GM23248 (cell line): ENCODE results near the gene KIF13A.

Experiments
- EZH2 ChIP-seq: fragments of 200-600 bp; sonication (generic); IDR thresholded peaks from 2 replicates; pipeline ENCODE4 v1.6.1; 2018; ENCODE audit warnings: antibody characterized with exemption, mild to moderate bottlenecking; ENCODE audit not compliant: insufficient read depth, poor library complexity, severe bottlenecking
- EZH2phosphoT487 ChIP-seq: fragments of 200-600 bp; sonication (generic); IDR thresholded peaks from 2 replicates; pipeline ENCODE4 v1.6.1; 2018; ENCODE audit warnings: antibody characterized with exemption, moderate library complexity, mild to moderate bottlenecking, low read depth; ENCODE audit not compliant: insufficient read depth

DNA sequence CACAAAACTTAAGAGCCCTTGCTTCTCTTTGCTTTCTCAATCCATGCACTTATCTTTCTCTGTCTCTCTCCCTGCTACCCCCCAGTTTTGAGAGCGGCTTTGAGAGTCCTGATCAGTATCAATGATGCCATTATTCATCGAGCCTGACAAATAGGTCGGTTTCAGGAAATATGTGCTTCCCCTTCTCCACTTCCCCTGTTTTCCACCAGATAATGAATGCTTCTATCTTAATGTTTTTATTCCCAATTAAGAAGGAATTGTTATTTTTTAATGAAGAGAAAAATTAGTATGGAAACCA lies 117.7 kb downstream of the KIF13A start:
- no peak for TF ChIP-seq EZH2
- no peak for TF ChIP-seq EZH2phosphoT487
